Hepatocyte (in vitro differentiated cells): ENCODE measurements around the gene ANO1. TPM values are rescaled to one million over a fixed set of nuclear protein-coding genes. Genes with fewer than 3 reads are reported as not detected.
A peak's percentile ranks its signal among the peaks of the same experiment; 100 is the strongest.

ENCODE experiments used
- DNase-seq: peaks from one replicate; pipeline ENCODE4 v3.0.0-alpha.2; 2016; ENCODE audit warnings: low spot score
- H2AFZ ChIP-seq: fragments of 200-600 bp; sonication (generic); 2 replicates; pipeline ENCODE4 v1.6.0; 2016; ENCODE audit warnings: antibody characterized with exemption, mild to moderate bottlenecking
- H3K27ac ChIP-seq: fragments of 200-600 bp; sonication (generic); 2 replicates; pipeline ENCODE4 v1.5.1; 2016; ENCODE audit warnings: mild to moderate bottlenecking
- H3K27me3 ChIP-seq: fragments of 200-600 bp; sonication (generic); 2 replicates; pipeline ENCODE4 v1.6.1; 2016
- H3K36me3 ChIP-seq: fragments of 200-600 bp; sonication (generic); replicated peaks from 2 replicates; pipeline ENCODE4 v1.5.1; 2016; ENCODE audit warnings: low read depth; ENCODE audit not compliant: insufficient read depth
- H3K4me1 ChIP-seq: fragments of 200-600 bp; sonication (generic); 2 replicates; pipeline ENCODE4 v1.5.1; 2016; ENCODE audit warnings: mild to moderate bottlenecking, moderate library complexity; ENCODE audit not compliant: insufficient read depth
- H3K4me2 ChIP-seq: fragments of 200-600 bp; sonication (generic); 2 replicates; pipeline ENCODE4 v1.6.0; 2016
- H3K4me3 ChIP-seq: fragments of 200-600 bp; sonication (generic); 2 replicates; pipeline ENCODE4 v1.5.1; 2016; ENCODE audit warnings: mild to moderate bottlenecking
- H3K79me2 ChIP-seq: fragments of 200-600 bp; sonication (generic); 2 replicates; pipeline ENCODE4 v1.6.0; 2017; ENCODE audit warnings: mild to moderate bottlenecking
- H3K9me2 ChIP-seq: fragments of 200-600 bp; sonication (generic); replicated peaks from 2 replicates; pipeline ENCODE4 v1.6.0; 2017; ENCODE audit warnings: mild to moderate bottlenecking; ENCODE audit not compliant: insufficient read depth
- H3K9me3 ChIP-seq: fragments of 200-600 bp; sonication (generic); 2 replicates; pipeline ENCODE4 v1.5.1; 2016; ENCODE audit warnings: low read depth, mild to moderate bottlenecking
- H4K20me1 ChIP-seq: fragments of 200-600 bp; sonication (generic); 2 replicates; pipeline ENCODE4 v1.6.0; 2016; ENCODE audit warnings: mild to moderate bottlenecking; ENCODE audit not compliant: insufficient read depth, poor library complexity, severe bottlenecking
- CTCF ChIP-seq: fragments of 200-600 bp; sonication (generic); IDR thresholded peaks from 2 replicates; pipeline ENCODE4 v1.5.1; 2016; ENCODE audit warnings: antibody characterized with exemption, mild to moderate bottlenecking; ENCODE audit not compliant: poor library complexity
- EZH2 ChIP-seq: fragments of 200-600 bp; sonication (generic); IDR thresholded peaks from 2 replicates; pipeline ENCODE4 v1.6.1; 2016; ENCODE audit warnings: antibody characterized with exemption, mild to moderate bottlenecking, borderline replicate concordance
- EZH2phosphoT487 ChIP-seq: fragments of 200-600 bp; sonication (generic); IDR thresholded peaks from one replicate; pipeline ENCODE4 v1.6.1; 2018; ENCODE audit warnings: antibody characterized with exemption, mild to moderate bottlenecking, low read depth, moderate library complexity; ENCODE audit not compliant: unreplicated experiment, severe bottlenecking
- WGBS: methylation state at CpG from one replicate; pipeline ENCODE4 v1.1.6; 2016; ENCODE audit warnings: low lambda C conversion rate; ENCODE audit errors: missing lambda C conversion rate; 5-methylcytosine and 5-hydroxymethylcytosine counted together
- polyA plus RNA-seq: library from polyadenylated mRNA; unstranded; fragments of >200 nt; fragmentation: Nextera tagmentation; extraction: Ambion mirVana; gene quantifications from 2 replicates; pipeline ENCODE4 v1.2.1, GENCODE V29; 2016
- total RNA-seq: library from RNA; depleted of rRNA; stranded (reverse); fragments of >200 nt; gene quantifications from 2 replicates; pipeline ENCODE4 v1.2.3, GENCODE V29; 2014

Gene ANO1
- total and polyA plus RNA-seq, 2 experiments from 2014 or later, result 6.2 to 12.1 TPM

- no peak overlapping the region for H3K4me3 ChIP-seq
- no peak overlapping the region for H3K4me2 ChIP-seq
- no peaks in the 10 kb centered on the region for H3K36me3 ChIP-seq
- peaks cover 65% of the 10 kb centered on the region for H3K27me3 ChIP-seq
- no peaks in the 10 kb centered on the region for H3K79me2 ChIP-seq
- TF ChIP-seq EZH2, result no peak
- no peak for TF ChIP-seq CTCF
- no peak for TF ChIP-seq EZH2phosphoT487
- H3K9me2 ChIP-seq, result no peaks in the 10 kb centered on the region
- H4K20me1 ChIP-seq, result no peaks in the 10 kb centered on the region
- H2AFZ ChIP-seq, result no peak overlapping the region
- WGBS, result 95% methylated on average over 8 of the region's 8 CpGs
- H3K9me3 ChIP-seq, result no peaks in the 10 kb centered on the region
- peaks cover 21% of the 10 kb centered on the region for H3K4me1 ChIP-seq
- DNase-seq, result no peak
- no peak overlapping the region for H3K27ac ChIP-seq
These were observed 2.3 kb upstream of the ANO1 start for GRCh38 chr11:70075836-70076235.

GRCh38 chr11:70076461-70076931, 1.6 kb upstream of the ANO1 start:
- no peak overlapping the region for H3K27ac ChIP-seq
- peaks cover 21% of the 10 kb centered on the region for H3K4me1 ChIP-seq
- H3K27me3 ChIP-seq, result peaks cover 65% of the 10 kb centered on the region
- H2AFZ ChIP-seq, result no peak overlapping the region
- TF ChIP-seq EZH2 (no peak), CTCF (no peak), EZH2phosphoT487 (no peak)
- 81% methylated on average over 6 of the region's 6 CpGs for WGBS
- H3K9me3 ChIP-seq, result no peaks in the 10 kb centered on the region
- no peaks in the 10 kb centered on the region for H4K20me1 ChIP-seq
- no peak overlapping the region for H3K4me3 ChIP-seq
- no peak overlapping the region for H3K4me2 ChIP-seq
- no peak for DNase-seq
- H3K79me2 ChIP-seq, result no peaks in the 10 kb centered on the region
- H3K9me2 ChIP-seq, result no peaks in the 10 kb centered on the region
- no peaks in the 10 kb centered on the region for H3K36me3 ChIP-seq

- 26% methylated on average over 26 of the region's 26 CpGs for WGBS
- no peak for DNase-seq
- no peak overlapping the region for H3K27ac ChIP-seq
- H3K4me3 ChIP-seq, result no peak overlapping the region
- no peak for TF ChIP-seq EZH2
- no peak for TF ChIP-seq EZH2phosphoT487
- no peak for TF ChIP-seq CTCF
- peaks cover 64% of the 10 kb centered on the region for H3K27me3 ChIP-seq
- H2AFZ ChIP-seq, result no peak overlapping the region
- no peaks in the 10 kb centered on the region for H3K36me3 ChIP-seq
- no peaks in the 10 kb centered on the region for H3K79me2 ChIP-seq
- peaks cover 16% of the 10 kb centered on the region for H3K4me1 ChIP-seq
- peak overlapping the region; percentile 84 for H3K4me2 ChIP-seq
- no peaks in the 10 kb centered on the region for H3K9me2 ChIP-seq
- H4K20me1 ChIP-seq, result no peaks in the 10 kb centered on the region
- H3K9me3 ChIP-seq, result no peaks in the 10 kb centered on the region
These were observed 564 bp upstream of the ANO1 start for GRCh38 chr11:70077411-70078094.
